C1 segment of cervical spinal cord (tissue), 14 donors: Measurements from ENCODE around the gene IL20RB.
"Not testable (repeated sequence)": the region's sequence is repeated elsewhere in the genome, so short reads cannot be mapped to it uniquely, and the experiment has no call there.

Experiments
- DNase-seq, 14 donors: peaks; one replicate each; lab custom pipeline; 2025; lab: John Stamatoyannopoulos, UW

IL20RB gene

GRCh38 chr3:136984837-136985236, 27.1 kb downstream of the IL20RB start:
- DNase-seq: no peak

- not testable (repeated sequence) for DNase-seq
Measured at GRCh38 chr3:136987398-136987980, 29.7 kb downstream of the IL20RB start.

GRCh38 chr3:136988651-136989050, 30.9 kb downstream of the IL20RB start:
- DNase-seq: no peak

GRCh38 chr3:136989781-136990524, 32.2 kb downstream of the IL20RB start:
- DNase-seq: no peak

GRCh38 chr3:136990826-136991225, 33.0 kb downstream of the IL20RB start:
- DNase-seq: no peak

- DNase-seq: no peak
Measured at GRCh38 chr3:136992115-136992514, 34.3 kb downstream of the IL20RB start.

- DNase-seq: peak in 9 of 14 donors; percentile 7 to 58 (median 33)
Measured at GRCh38 chr3:136994772-136995516, 37.2 kb downstream of the IL20RB start.

- DNase-seq: peak in 1 of 14 donors; percentile 15
Measured at GRCh38 chr3:136995652-136996051, 37.9 kb downstream of the IL20RB start.

GRCh38 chr3:137000039-137000438, 42.3 kb downstream of the IL20RB start:
- no peak for DNase-seq

- not testable (repeated sequence) for DNase-seq
Measured at GRCh38 chr3:137007376-137007775, 49.6 kb downstream of the IL20RB start.

GRCh38 chr3:137008131-137008530, 50.3 kb downstream of the IL20RB start:
- DNase-seq: no peak

- no peak for DNase-seq
Measured at GRCh38 chr3:137008976-137009375, 51.2 kb downstream of the IL20RB start.

GRCh38 chr3:137010137-137010536, 52.4 kb downstream of the IL20RB start:
- no peak for DNase-seq

GRCh38 chr3:137011153-137011552, 53.4 kb downstream of the IL20RB start:
- no peak for DNase-seq

GRCh38 chr3:137012097-137012501, 54.3 kb downstream of the IL20RB start:
- DNase-seq: no peak

- DNase-seq: peak; percentile 28 to 88 (median 81)
Measured at GRCh38 chr3:137013951-137014688, 56.3 kb downstream of the IL20RB start.

GRCh38 chr3:137017316-137017715, 59.5 kb downstream of the IL20RB start:
- DNase-seq: not testable (repeated sequence)

GRCh38 chr3:137020315-137020714, 62.5 kb downstream of the IL20RB start:
- no peak for DNase-seq

- no peak for DNase-seq
Measured at GRCh38 chr3:137020888-137021287, 63.1 kb downstream of the IL20RB start.

GRCh38 chr3:137024348-137024747, 66.6 kb downstream of the IL20RB start:
- no peak for DNase-seq

GRCh38 chr3:137026701-137027100, 68.9 kb downstream of the IL20RB start:
- no peak for DNase-seq
